ENCODE data around the gene PARD6G.

The PARD6G gene

GRCh38 chr18:80246445-80247392, 595 bp downstream of the PARD6G start:
- TF ChIP-seq, protein P1, sequence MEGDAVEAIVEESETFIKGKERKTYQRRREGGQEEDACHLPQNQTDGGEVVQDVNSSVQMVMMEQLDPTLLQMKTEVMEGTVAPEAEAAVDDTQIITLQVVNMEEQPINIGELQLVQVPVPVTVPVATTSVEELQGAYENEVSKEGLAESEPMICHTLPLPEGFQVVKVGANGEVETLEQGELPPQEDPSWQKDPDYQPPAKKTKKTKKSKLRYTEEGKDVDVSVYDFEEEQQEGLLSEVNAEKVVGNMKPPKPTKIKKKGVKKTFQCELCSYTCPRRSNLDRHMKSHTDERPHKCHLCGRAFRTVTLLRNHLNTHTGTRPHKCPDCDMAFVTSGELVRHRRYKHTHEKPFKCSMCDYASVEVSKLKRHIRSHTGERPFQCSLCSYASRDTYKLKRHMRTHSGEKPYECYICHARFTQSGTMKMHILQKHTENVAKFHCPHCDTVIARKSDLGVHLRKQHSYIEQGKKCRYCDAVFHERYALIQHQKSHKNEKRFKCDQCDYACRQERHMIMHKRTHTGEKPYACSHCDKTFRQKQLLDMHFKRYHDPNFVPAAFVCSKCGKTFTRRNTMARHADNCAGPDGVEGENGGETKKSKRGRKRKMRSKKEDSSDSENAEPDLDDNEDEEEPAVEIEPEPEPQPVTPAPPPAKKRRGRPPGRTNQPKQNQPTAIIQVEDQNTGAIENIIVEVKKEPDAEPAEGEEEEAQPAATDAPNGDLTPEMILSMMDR (conservative IDR thresholded peaks at IDR 0.05), result no peak
- 0 out of 2 replicates have a peak, but pooled peaks have one; percentile 7 for TF ChIP-seq ZFX (IDR thresholded peaks at IDR 0.05)
- H3K27ac ChIP-seq, result peak overlapping the region; percentile 61

DNA sequence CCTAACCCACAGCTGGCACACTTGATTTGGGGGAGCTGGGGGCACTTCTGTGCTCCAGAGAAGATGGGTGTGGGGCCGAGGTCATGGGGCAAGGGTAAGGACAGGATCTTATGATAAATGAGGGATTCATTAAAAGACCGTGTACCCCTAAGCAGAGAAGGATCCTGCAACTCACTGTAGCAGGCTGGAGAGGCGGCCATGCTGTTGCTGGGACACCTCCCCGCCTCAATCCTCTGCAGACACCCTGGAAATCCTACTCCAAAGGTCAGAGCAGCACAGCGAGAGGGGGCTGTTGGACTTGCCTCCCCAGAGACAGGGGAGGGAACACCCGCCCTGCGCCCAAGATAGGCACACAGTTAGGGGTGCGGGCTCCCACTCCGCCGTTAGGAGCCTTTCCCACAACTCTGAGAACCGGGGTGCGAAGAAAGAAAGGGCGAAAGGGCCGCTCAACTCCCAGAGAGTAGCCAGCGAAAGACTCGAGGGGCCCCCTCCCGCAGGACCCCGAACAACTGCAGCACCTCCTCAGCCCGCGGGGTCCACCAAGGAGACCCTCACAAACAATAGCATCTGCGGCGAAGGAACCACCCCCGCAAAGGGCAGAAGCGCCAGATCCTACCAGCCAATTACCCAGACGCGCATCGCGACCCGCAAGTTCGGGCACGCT, 1.4 kb downstream of the PARD6G start:
- TF ChIP-seq, protein P1 (conservative IDR thresholded peaks at IDR 0.05), result no peak
- TF ChIP-seq ZFX (IDR thresholded peaks at IDR 0.05), result no peak
- no peak overlapping the region for H3K27ac ChIP-seq

GRCh38 chr18:80244956-80245730, 2.2 kb downstream of the PARD6G start:
- no peak for TF ChIP-seq ZFX (IDR thresholded peaks at IDR 0.05)
- TF ChIP-seq, protein P1 (conservative IDR thresholded peaks at IDR 0.05), result no peak
- H3K27ac ChIP-seq, result no peak overlapping the region

DNA sequence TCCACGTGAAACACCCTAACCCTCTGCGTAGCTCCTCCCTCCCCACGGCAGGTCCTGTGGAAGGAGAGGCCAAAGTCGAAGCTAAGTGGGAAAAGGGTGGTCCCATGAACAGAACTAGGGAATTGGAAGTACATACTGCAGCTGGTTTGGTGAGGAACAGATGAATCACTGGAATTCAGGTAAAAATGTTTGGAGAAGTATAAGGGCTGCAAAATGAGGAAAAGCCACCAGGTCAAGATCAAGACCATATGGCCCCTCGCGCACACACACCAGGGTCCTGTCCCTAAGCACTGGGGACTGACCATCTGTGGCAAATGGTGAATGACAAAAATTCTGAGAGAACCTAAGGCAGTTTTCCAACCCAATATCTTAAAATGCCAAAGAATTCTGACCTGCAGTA, 3.1 kb downstream of the PARD6G start:
- no peak overlapping the region for H3K27ac ChIP-seq
- TF ChIP-seq, protein P1 (conservative IDR thresholded peaks at IDR 0.05), result no peak

- H3K27ac ChIP-seq, result no peak overlapping the region
- no peak for TF ChIP-seq ZFX (IDR thresholded peaks at IDR 0.05)
- TF ChIP-seq, protein P1 (conservative IDR thresholded peaks at IDR 0.05), result no peak
Observed at GRCh38 chr18:80243204-80243603, 4.1 kb downstream of the PARD6G start.

DNA sequence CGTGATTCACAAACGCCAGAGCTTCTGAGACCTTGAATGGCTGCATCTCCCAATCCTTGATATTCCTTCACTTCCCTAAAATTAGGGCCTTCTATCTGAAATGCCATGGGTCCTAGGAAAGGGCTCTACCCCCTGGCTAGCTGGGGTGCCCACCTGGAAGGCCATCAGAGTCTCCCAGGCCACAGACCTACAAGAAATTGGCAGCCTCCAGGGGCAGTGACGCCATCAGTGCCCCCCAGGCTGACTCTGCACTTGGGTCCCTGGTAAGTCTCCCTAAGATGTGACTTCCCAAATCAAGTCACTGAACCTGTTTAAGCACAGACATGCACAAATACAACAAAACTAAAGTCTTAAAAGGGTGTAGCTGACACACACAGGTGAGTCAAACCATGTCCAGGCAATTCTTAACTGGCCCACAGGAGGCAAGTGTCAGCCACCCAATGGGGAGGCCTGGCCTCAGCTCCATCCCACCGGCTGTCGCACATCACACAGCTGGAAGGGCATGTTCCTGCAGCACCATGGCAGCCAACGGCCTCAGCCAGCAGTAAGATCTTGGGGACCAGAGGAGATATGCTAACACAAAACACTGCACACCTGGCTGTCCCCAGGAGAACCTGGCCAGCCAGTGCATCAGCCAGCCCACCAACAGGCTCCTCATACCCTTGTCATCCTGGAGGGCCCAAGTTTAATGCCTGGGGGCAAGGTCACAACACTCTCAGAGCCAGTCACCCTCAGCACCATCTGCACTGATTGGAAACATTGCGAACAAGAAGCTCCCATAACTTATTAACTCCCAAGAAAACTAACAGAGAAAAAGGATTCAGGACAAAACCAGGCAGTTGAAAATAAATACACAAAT, 5.2 kb downstream of the PARD6G start:
- no peak for TF ChIP-seq ZFX (IDR thresholded peaks at IDR 0.05)
- TF ChIP-seq, protein P1 (conservative IDR thresholded peaks at IDR 0.05), result no peak
- H3K27ac ChIP-seq, result no peak overlapping the region
